Left colon (tissue), 2 donors: Measurements from ENCODE around the gene PHLDA3. TPM values are rescaled to one million over a fixed set of nuclear protein-coding genes. Genes with fewer than 3 reads are reported as not detected.

Experiments
- ATAC-seq: fragments of 200-7000 bp; cut with Tn5 transposase; one replicate; pipeline ENCODE4 v1.9.1; 2020; ENCODE audit warnings: mild to moderate bottlenecking, moderate library complexity
- DNase-seq, 2 donors: peaks; one replicate each; pipeline ENCODE4 v3.0.0-alpha.2; 2020
- intact Hi-C, 2 donors: fragments of 100-400 bp; cut with DNase I in 1 of 2; cut with micrococcal nuclease in 1 of 2; formaldehyde crosslinking; loops; one replicate each; pipeline versions ENCODE4 v1.11.2 to v1.14.0; 2022; cut with DNase I, micrococcal nuclease
- long read RNA-seq: library from polyadenylated mRNA; unstranded; transcript quantifications from one replicate; pipeline ENCODE4 v2.0.0, GENCODE V29; 2021
- total RNA-seq, 2 donors: library from RNA; stranded (reverse); fragmentation: NEBNext Ultra II Directional; extraction: Animal tissue kit (Norgen Biotek cat#: 25700); gene quantifications; one replicate each; pipeline ENCODE4 v1.2.1, GENCODE V29; 2021
- donor health status: DM: no; HTN: no; CAD: no.
- donor health status: DM: yes; HTN: yes; CAD: no.

The PHLDA3 gene
- 10 to 100 TPM; 13.1 to 19.3 TPM for total RNA-seq
- long read RNA-seq, transcript PHLDA3-202 (2 exons, 2,640 nt), result major isoform, 34 of 36 reads
- long read RNA-seq, partial matches to known transcripts, result 0 of 36 reads
- long read RNA-seq, other reads (novel, unspliced or antisense), result 2 of 36 reads

DNA sequence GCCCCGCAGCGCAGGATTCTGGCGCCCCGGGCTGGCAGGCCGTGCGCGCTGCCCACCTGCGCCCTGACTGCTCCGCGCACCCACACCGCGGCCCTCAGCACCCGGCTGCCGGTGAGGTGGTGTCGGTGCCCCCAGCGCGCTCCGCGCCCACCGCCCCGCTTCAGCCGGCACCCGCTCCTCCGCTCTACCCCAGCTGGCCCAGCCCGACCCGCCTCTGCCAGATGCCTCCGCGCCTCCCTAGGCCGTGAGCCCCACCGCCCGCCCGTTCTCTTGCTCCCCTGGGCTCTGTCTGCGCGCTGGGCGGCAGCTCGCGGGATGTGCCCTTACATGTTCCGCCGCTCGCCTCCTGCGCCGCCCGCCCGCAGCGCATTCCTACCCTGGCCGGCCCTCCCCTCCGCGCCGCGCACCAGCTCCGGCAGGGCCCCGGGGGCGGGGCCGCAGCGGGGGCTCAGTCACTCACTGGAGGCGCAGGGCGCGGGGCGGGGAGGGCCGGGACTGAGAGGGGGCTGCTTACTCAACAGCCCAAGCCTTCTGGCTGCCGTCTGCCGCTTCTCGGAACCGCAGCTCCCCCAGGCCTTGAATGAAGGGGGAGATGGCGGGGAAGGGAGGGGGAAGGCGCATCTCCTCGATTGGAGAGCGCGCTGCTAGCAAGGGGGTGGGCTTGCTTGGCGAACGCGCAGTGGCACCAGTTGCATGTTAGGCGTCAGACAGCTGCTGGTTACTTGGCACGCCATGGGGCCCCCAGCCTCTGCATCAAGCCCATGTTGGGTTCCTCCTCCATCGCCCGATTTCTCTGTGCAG, at the start of gene PHLDA3:
TSS of gene PHLDA3 (minus strand) at position 345 of the 801 bp plus-strand sequence. CDS start 402 bp downstream, outside the sequence.
- intact Hi-C loops, result no loop called here
- ATAC-seq, result peak; percentile 82

DNA sequence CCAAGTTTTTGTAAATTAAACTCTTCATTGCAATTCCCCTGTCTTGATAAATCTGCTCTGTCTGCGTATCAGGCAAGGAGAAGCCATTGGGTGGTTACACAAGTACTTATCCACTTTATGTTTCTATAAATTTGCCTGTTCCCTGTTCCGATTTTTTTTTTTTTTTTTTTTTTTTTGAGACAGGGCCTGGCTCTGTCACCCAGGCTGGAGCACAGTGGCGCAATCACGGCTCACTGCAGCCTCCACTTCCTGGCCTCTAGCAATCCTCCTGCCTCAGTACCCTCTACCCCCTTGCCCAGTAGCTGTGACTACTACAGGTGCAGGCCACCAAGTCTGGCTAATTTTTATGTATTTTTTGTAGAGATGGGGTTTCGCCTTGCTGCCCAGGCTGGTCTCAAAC, 49.1 kb upstream of the PHLDA3 start:
- intact Hi-C loops, result loop anchor here in 1 of 2 donors (10.0 kb wide), 1 partner anchor 73 kb away; no protein-coding TSS in a partner anchor
- ATAC-seq, result no peak
- DNase-seq, result no peak

More for the DNA sequence above, at the start of gene PHLDA3:
- DNase-seq, result peak; percentile 78 to 87

DNA sequence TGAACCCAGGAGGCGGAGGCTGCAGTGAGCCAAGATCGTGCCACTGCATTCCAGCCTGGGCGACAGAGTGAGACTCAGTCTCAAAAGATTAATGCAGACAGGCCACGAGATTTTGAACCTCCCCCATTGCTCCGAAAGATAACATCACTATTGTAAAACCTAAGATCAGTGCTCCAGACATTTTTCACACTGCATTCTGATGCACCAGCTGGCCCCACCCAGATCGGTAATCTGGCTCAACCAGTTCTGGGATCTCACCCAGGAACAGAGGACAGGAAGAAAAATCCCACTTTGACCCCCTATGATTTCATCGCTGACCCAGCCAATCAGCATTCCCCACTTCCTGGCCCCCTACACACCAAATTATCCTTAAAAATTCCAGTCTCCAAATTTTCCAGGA, 48.6 kb upstream of the PHLDA3 start:
- DNase-seq (peak; percentile 47 to 52), ATAC-seq (peak; percentile 68)
- intact Hi-C loops, result loop anchor here in 1 of 2 donors (10.0 kb wide), 1 partner anchor 73 kb away; no protein-coding TSS in a partner anchor

DNA sequence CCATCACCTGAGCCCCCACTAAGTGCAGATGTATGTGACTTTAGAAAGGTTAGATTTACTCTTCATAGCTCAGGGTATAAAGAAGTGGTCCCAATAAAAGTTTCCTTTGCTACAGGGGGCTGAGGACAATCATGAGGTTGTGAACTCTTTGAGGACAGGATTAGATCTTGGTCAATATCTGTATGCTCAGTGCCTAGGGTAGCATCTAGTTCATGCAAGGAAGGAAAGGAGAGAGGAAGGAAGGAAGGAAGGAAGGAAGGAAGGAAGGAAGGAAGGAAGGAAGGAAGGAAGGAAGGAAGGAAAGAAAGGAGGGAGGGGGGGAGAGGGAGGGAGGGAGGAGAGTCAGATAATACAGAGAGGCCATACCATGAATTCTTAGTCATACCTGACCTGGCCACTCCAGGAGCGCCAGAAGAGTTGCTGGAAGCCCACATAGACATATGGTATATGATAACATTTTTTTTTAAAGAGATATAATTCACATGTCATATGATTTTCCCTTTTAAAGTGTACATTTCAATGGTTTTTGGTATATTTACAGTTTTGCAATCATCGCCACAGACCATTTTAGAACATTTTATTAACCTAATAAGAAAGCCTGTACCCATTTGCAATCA, 47.6 kb upstream of the PHLDA3 start:
- intact Hi-C loops, result loop anchor here in 1 of 2 donors (10.0 kb wide), 1 partner anchor 72 kb away; no protein-coding TSS in a partner anchor

DNA sequence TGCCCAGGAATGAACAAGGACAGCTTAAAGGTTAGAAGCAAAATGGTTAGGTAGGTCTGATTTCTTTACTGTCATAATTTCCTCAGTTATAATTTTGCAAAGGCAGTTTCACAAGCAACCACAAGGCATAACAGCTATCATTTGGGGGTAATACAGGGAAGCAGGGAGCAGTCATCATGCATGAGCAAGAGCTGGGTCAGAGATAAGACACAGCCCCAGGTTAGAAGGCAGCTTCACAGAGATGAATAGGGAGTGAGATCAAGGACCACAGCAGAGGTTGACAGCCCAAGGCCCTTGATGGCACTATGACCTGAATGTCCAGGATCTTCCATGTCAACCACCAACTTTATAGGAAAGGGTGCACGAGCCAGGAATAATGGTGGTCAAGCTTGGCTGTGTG, 46.9 kb upstream of the PHLDA3 start:
- DNase-seq (no peak), ATAC-seq (no peak)
- intact Hi-C loops, result loop anchor here in 1 of 2 donors (10.0 kb wide), 1 partner anchor 71 kb away; no protein-coding TSS in a partner anchor

More for the DNA sequence above, 47.6 kb upstream of the PHLDA3 start:
- ATAC-seq, result no peak
- DNase-seq, result no peak

DNA sequence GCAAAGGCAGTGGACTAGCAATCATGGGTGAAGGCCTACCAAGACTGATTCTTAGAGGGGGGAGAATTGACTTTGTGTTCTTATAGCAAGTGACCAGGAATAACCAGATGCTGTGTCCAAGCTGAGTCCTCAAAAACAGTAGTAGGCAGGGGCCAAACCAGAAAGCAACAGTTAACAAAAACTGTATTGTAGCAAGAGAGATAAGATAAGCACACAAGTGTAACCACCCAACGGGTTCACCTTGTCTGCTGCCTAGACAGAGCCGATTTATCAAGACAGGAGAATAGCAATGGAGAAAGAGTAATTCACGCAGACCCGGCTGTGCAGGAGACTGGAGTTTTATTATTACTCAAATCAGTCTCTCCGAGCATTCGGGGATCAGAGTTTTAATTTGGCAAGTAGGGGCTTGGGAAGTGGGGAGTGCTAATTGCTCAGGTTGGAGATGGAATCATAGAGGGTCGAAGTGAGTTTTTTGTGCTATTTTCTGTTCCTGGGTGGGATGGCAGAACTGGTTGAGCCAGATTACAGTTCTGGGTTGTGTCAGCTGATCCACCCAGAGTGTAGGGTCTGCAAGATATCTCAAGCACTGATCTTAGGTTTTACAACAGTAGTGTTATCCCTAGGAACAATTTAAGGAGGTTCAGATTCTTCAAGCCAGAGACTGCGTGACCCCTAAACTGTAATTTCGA, 46.2 kb upstream of the PHLDA3 start:
- no peak for DNase-seq
- ATAC-seq, result no peak
- intact Hi-C loops, result loop anchor here in 1 of 2 donors (10.0 kb wide), 1 partner anchor 70 kb away; no protein-coding TSS in a partner anchor

DNA sequence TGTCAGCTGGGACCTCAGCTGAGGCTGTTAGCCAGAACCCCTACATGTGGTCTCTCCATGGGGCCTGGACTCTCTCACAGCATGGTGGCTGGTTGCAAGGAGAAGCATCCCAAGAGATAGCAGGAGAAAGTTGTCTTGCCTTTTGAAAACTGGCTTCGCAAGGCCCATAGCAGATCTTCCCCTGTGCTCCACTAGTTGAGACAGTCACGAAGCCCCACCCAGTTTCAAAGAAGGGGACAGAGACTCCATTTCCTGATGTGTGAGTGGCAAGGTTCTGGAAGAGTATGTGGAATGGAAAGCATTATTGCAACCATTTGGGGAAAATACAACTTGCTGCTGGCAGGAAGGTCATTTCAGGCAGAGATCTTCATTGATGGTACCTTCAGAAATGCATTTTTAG, 45.5 kb upstream of the PHLDA3 start:
- intact Hi-C loops, result loop anchor here in 1 of 2 donors (10.0 kb wide), 1 partner anchor 70 kb away; no protein-coding TSS in a partner anchor
- DNase-seq (no peak), ATAC-seq (no peak)

DNA sequence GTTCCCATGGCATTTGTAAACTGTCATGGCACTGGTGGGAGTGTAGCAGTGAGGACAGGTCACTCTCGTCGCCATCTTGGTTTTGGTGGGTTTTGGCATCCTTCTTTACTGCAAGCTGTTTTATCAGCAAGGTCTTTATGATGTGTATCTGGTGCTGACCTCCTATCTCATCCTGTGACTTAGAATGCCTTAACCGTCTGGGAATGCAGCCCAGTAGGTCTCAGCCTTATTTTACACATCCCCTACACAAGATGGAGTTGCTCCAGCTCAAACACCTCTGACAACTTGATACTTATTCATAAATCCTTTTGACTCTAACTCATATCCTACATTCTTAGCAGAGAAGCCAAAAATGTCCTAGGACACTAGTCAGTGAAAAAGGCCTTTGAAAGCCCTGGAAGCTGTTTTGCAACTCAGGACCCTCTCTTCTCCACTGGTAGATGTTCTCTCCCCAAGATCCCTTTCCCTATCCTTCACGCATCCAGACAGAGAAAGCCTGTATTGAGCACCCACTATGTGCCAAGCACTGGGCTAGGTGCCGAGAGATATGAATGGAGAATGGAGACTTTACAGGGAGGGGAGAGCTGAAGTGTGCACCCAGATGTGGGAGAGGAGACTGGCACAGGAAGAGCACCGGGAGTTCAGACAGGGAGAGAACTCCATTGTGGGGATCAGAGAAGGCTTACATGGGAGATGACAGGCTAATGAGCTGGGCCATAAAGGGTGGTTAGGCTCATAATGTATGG, 44.7 kb upstream of the PHLDA3 start:
- DNase-seq (no peak), ATAC-seq (no peak)
- intact Hi-C loops, result loop anchor here in 1 of 2 donors (10.0 kb wide), 1 partner anchor 69 kb away; no protein-coding TSS in a partner anchor

DNA sequence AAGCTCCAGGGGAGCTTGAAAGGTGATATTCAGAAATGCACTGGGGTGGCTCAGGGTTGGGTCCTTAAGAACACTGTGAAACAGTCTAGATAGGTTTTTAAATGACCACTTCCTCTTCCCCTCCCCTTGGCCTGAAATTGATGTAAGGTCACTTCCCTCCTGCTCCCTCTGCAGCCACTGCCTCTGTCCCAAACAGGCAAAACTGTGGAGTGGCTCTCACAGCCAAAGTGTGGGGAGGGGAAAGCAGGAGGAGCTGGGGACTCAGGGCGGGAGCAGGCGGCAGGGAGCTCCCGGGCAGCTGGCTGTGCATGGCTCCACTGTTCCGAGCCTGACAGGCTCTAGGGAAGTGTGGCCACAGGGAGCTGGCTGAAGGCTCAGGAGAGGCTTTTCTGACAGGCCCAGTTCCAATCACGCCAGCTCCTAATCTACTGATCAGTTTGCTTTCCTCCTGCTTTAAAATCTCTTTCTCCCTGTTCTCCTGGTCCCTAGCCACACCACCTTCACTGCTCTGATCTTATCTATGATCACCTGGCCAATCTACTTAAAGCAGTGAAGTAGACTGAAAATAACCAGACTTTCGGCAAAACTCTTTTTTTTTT, 43.1 kb upstream of the PHLDA3 start:
- peak; percentile 35 to 59 for DNase-seq
- intact Hi-C loops, result loop anchor here in 1 of 2 donors (10.0 kb wide), 1 partner anchor 67 kb away; no protein-coding TSS in a partner anchor
- ATAC-seq, result peak; percentile 18

DNA sequence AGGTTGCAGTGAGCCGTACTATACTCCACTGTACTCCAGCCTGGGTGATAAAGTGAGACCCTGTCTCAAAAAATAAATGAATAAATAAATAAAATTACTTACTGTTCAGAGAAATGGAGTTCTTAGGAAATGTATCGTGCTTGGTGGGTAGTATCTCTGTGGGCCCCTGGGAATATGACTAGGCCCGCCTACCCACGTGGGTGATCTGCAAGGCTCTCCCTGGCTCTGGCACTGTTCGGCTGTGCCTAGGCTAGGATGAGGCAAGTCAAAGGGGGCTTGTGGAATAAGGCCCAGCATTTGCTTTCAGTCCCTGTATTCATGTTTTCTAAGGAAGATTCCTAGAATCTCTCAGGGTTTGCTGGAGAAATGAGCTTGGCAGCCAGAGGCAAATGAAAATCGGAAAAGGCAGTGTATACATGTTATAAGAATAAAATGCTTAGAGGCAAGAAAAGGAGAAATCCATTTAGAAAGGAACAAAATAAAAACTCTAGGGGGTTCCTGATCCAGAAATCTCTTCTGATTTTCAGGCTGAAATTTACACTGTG, 42.5 kb upstream of the PHLDA3 start:
- intact Hi-C loops, result loop anchor here in 1 of 2 donors (10.0 kb wide), 1 partner anchor 67 kb away; no protein-coding TSS in a partner anchor
- no peak for ATAC-seq
- no peak for DNase-seq

DNA sequence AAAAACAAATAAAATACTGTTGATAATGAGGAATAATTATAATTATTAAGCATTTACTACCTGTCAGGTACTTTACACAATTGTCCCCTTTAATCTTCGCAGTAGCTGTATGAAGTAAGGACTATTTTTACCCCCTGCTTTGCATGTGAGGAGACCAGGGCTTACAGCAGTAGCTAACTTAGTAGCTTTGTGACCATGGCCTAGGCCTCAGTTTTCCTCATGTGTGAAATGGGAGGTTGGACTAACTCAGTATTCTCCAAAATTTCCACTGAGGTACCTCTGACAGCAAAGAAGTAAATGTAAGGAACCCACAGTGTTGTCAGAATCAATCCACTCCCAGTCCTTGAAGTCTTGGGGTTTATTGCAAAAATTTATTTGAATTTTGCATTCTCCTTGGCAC, 41.7 kb upstream of the PHLDA3 start:
- ATAC-seq (no peak), DNase-seq (no peak)
- intact Hi-C loops, result loop anchor here in 1 of 2 donors (10.0 kb wide), 1 partner anchor 66 kb away; no protein-coding TSS in a partner anchor

DNA sequence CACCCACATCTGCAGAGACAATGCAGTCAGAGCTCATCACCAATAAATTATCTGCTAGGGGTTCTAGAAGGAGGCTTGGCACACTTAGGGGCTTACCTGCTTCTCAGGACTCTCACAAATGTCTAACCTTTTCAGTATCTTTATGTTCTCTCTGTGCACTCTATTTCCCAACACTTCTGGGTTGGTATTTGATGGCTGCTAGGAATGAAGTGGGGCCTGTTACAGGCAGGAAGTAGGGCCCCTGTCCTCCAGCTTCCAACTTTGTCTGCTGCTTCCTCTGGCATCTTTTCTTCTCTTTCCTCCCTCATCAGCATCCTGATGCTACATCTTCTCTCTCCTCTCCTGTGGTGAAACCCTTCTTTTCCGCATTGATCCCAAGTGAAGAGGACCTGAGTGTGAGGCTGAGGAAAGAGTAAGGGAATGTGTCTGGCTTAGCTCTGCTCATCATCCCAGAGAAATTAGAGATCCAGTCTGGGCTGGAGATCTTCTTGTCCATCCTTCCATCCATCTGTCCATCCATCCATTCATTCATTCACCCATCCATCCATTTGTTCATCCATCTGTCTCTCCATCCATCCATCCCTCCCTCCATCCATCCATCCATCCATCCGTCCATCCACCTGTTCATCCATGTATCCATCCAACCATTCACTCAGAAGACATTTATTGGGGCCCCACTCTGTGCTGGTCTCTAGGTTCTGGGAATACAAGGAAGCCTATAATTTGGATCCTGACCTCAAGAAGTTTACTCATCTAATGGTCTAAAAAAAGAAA, 40.8 kb upstream of the PHLDA3 start:
- DNase-seq (no peak), ATAC-seq (no peak)
- intact Hi-C loops, result loop anchor here in 1 of 2 donors (10.0 kb wide), 1 partner anchor 65 kb away; no protein-coding TSS in a partner anchor

DNA sequence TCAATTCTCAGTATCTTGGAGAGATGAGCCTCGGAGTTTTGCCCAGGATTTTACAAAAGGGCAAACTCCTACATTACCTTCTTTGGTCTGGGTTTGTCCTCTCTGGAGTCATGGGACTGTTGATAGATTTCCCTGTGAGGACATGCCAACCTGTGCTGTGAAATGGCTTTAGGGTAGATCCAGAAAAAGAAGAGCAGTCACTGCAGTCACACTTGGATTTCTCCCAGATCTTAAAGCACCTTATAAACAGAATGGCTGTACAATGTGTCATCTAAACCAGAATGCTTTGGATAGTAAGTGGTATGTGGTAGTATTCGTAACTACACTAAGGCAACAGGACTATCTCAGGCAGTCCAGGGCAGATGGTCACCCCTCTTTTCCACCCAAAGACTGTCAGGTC, 39.8 kb upstream of the PHLDA3 start:
- no peak for ATAC-seq
- intact Hi-C loops, result no loop called here
- DNase-seq, result no peak

DNA sequence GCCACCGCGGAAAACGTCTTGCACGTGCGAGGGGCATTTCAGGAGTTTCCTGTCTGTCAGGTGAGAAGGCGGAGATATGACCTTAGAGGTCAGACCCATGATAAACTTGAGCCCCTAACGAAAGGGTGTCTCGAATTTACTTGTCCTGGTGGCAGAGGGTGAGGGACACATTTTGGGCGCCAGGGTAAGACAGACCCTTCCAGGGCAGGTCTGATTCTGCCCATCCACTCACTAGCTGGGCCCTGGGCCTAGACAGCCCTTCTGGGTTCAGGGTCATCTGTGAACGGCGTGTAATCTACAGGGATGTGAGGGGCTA, 38.3 kb upstream of the PHLDA3 start:
- ATAC-seq (peak; percentile 10), DNase-seq (no peak)
- intact Hi-C loops, result no loop called here

DNA sequence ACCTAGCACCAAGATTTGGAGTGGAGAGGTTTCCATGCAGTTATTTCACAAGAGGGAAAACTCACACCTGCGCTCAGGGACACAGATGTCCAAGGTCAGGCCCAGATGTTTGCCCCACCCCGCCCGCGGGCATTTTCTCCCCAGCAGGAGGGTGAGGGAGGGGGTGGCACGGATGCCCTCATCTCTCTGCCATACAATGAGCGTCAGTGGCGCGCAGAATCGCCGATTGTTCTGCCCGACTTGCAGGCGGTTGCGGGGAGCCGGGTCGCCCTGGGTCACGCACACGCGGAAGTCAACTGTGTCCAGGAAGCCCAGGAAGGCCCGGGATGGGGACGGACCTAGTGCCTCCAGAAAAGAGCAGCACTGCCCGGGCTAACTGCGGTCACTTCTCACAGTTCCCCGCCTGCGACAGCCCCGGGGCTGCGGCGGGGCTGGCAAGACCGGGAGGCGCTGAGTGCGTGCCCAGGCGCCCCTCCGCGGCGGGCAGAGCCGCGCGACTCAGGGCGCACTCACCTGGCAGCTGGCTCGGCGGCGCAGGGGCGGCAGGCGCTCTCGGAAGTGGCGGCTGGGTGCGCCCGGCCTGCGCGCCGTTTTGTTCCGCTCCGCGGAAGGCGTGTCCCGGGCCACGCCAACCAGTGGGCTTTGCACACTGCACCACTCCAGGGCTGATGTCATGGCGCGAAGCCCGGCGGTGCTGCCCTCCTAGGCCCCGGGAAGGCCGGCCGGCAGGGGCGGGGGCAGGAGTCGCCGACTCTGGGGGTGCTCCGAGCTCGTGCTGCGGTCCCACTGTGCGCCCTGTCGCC, 37.8 kb upstream of the PHLDA3 start, which contains the start of gene CSRP1:
TSS of gene CSRP1 (minus strand) at position 567 of the 803 bp plus-strand sequence. CDS start 10,820 bp downstream, outside the sequence.
- ATAC-seq (peak; percentile 89), DNase-seq (peak; percentile 93)
- intact Hi-C loops, result no loop called here

DNA sequence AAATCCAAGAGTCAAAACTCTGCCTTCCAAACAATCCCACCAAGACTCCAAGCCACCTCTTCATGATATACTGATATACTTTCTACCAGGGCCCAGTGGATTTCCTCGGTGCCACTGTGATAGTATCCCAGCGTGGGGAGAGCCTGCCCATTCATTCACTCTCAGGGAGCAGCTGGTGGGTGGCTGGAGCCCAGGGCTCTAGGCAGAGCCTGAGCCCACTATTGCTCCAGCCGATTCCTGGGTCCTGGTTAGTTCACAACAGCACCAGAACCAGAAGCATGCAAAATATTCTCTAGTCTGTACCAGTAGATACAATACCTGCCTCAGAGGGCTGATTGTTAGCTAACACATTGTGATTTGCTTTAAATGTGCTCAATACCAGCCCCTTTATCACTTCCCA, 37.1 kb upstream of the PHLDA3 start:
- intact Hi-C loops, result no loop called here
- ATAC-seq (peak; percentile 19), DNase-seq (no peak)
